Lower leg skin (tissue), 4 donors: ENCODE data around the gene CDCP2. TPM values are rescaled to one million over a fixed set of nuclear protein-coding genes. Genes with fewer than 3 reads are reported as not detected.

Source experiments
- DNase-seq, 2 donors: peaks; one replicate each; pipeline ENCODE4 v3.0.0-alpha.2; 2019; ENCODE audit warnings: low spot score in 2 of 2
- H3K4me3 ChIP-seq: fragments of 200-600 bp; sonication (generic); 2 replicates; pipeline ENCODE4 v1.5.1; 2017; ENCODE audit warnings: mild to moderate bottlenecking, low read depth; ENCODE audit not compliant: poor library complexity, severe bottlenecking
- CTCF ChIP-seq, 3 donors: fragments of 450-650 bp; IDR thresholded peaks; one replicate each; pipeline ENCODE4 v1.5.1; 2016; ENCODE audit warnings: antibody characterized with exemption in 3 of 3, mild to moderate bottlenecking in 3 of 3, moderate library complexity in 2 of 3
- POLR2A ChIP-seq, 2 donors: fragments of 450-650 bp; IDR thresholded peaks; one replicate each; pipeline ENCODE4 v1.6.1; 2016 to 2017; ENCODE audit warnings: antibody characterized with exemption in 2 of 2, mild to moderate bottlenecking in 1 of 2, moderate library complexity in 1 of 2
- WGBS, 2 donors: methylation state at CpG; one replicate each; pipeline ENCODE4 v1.1.5; 2018; 5-methylcytosine and 5-hydroxymethylcytosine counted together
- intact Hi-C: fragments of 100-400 bp; cut with DNase I; formaldehyde crosslinking; loops from one replicate; pipeline ENCODE4 v1.15.0; 2023; ENCODE audit warnings: low total_unique reads
- total RNA-seq, 4 donors: library from RNA; depleted of rRNA; stranded (reverse); fragments of >200 nt; gene quantifications; one replicate each; pipeline ENCODE4 v1.1.0, GENCODE V29; 2016

CDCP2 gene
- total RNA-seq, 4 donors from 2014 or later, result 0.23 to 0.47 (median 0.46) TPM; not detected in 1

GRCh38 chr1:54177726-54178125 is 24.9 kb upstream of the CDCP2 start:
- TF ChIP-seq POLR2A (IDR thresholded peaks at IDR 0.05) (no peak), CTCF (IDR thresholded peaks at IDR 0.05) (no peak)
- DNase-seq, result no peak
- intact Hi-C loops, result no loop called here
- WGBS, 2 donors, result 89 to 92% methylated on average over 8 of the region's 8 CpGs
- H3K4me3 ChIP-seq, result no peak overlapping the region

DNA sequence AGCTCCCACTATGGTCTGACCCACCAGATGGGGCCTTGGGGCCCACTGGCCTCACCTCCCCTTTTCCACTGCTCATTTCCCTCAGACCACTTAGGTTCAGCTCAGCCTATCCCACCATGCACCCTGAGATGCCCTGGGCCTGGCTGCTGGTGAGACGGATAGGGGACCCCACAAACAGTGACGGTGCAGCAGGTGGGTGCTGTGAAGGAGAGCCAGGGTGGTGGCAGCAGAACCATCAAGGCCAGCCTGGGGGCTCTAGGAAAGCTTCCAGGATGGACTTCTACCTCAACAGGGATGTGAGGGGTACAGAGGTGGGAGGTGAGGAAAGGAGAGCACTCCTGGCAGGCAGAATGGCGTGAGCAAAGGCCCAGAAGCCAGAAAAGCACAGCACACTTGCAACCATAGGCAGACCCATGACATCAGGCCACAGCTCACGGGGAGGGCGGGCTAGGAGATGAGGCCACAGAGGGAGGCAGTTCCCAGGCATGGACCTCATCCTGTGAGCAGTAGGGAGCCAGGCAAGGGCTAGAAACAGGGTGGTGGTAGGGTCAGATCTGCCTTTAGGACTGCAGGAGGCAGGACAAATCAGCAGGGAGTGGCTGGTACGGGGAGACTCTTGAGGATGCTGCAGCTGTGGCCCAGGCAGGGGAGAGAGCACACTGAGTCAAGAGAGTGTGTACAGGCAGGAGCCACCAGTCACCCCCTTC is 24.0 kb upstream of the CDCP2 start:
- intact Hi-C loops, result no loop called here
- TF ChIP-seq POLR2A (IDR thresholded peaks at IDR 0.05) (no peak), CTCF (IDR thresholded peaks at IDR 0.05) (no peak)
- peak in 1 of 2 donors; percentile 75 for DNase-seq
- H3K4me3 ChIP-seq, result no peak overlapping the region
- WGBS, 2 donors, result 96 to 99% methylated on average over 6 of the region's 6 CpGs

DNA sequence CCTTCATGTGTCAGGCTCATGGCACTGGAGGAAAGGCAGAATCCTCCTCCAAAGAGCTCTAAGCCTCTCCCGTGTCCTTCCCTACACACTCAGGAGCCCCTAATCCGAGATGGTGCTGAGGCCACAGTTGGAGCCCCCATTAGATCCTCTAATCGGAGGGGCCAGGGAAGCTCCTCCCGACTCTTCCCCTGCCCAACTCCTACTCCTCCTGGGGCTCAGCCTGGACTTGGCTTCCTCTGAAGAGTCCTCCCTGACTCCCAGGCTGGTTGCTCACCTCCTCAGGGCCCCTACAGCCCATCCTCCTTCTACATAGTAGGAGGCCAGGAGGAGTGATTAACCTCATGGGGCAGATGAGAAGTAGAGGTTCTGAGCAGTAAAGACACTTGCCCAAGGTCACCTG is 21.3 kb upstream of the CDCP2 start:
- intact Hi-C loops, result no loop called here
- 92 to 94% methylated on average over 4 of the region's 4 CpGs for WGBS, 2 donors
- H3K4me3 ChIP-seq, result no peak overlapping the region
- DNase-seq, result no peak
- TF ChIP-seq CTCF (IDR thresholded peaks at IDR 0.05) (no peak), POLR2A (IDR thresholded peaks at IDR 0.05) (no peak)

DNA sequence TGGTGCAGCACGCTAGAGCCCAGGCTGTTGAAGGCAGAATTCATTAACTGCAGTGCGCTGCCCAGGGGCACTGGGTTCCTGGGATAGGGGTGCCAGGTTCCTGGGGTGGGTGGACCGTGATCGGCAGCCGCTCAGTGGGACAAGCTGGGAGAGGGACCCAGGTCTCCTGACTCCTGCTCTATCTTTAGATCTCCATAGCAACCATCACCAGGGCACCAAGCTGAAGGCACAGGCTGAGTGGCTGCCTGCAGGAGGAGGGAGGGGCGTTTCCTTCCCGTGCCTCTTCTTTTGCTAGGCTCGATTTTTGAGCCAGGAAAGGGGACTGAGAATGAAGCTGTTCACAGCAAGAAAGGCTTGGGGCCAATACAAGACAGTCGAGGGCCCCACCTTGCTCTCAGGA is 20.9 kb upstream of the CDCP2 start:
- 68 to 73% methylated on average over 9 of the region's 9 CpGs for WGBS, 2 donors
- no peak for TF ChIP-seq POLR2A (IDR thresholded peaks at IDR 0.05)
- no peak for TF ChIP-seq CTCF (IDR thresholded peaks at IDR 0.05)
- intact Hi-C loops, result no loop called here
- no peak overlapping the region for H3K4me3 ChIP-seq
- DNase-seq, result no peak

- no peak overlapping the region for H3K4me3 ChIP-seq
- no peak for DNase-seq
- intact Hi-C loops, result no loop called here
- TF ChIP-seq CTCF (IDR thresholded peaks at IDR 0.05), result no peak
- TF ChIP-seq POLR2A (IDR thresholded peaks at IDR 0.05), result no peak
- 81 to 83% methylated on average over 10 of the region's 10 CpGs for WGBS, 2 donors
Observed at GRCh38 chr1:54172614-54173599, 20.1 kb upstream of the CDCP2 start.
